ENCODE measurements around the gene HYDIN. TPM values are rescaled to one million over a fixed set of nuclear protein-coding genes. Genes with fewer than 3 reads are reported as not detected.

Gene HYDIN
- total and polyA plus RNA-seq, 7 donors = under 0.01 to 7.5 (median 1.6) TPM; not detected in 1

DNA sequence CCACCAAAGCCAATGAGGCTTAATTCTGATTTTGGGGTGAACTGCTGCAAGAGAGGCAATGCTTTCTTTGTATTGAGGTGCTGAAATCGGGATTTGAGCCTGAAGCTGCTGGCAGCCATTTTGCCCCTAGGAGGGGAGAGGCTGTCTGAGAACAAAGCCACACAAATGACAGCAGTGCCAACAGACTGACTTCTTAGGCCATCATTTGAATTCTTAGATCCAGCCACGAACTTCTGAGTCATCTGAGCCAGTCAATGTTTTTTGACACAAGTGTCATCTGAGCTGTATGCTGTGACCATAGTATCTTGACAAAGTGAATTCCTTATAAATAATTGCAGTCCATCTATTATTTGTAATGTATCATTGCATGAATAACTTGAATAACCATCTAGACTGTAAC lies 29.0 kb downstream of the HYDIN start:
- WGBS, 2 donors = 40 to 42% methylated on average over 2 of the region's 2 CpGs
- intact Hi-C loops (cut with DNase I) = no loop called here
- DNase-seq = no peak

DNA sequence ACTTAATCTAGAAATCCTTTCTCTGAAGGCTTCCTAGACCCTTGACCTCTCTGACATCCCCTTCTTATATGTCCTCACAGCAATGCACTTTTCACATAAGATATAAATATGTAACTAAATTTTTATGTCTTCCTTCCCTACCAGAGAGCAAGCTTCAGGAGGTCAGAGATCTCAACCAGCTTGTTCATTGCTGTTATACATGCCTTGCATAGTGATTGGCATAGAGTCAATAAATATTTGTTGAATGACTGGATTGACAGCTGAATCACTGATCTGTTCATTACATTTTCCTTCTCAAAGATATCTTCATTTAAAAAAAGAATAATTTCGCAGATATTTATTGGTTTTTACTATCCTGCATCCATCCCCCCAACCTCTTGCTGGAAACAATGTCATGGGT lies 29.5 kb downstream of the HYDIN start:
- WGBS, 2 donors = 79 to 89% methylated on average over 1 of the region's 1 CpG
- Histone ChIP-seq H3K27ac (no peak overlapping the region), H3K27me3 (no peaks in the 10 kb centered on the region), H3K4me3 (no peak overlapping the region), H3K9me3 (peaks cover 0 to 10% (median 0%) of the 10 kb centered on the region in 4 donors), H3K4me1 (no peaks in the 10 kb centered on the region), H3K36me3 (no peaks in the 10 kb centered on the region)
- intact Hi-C loops (cut with DNase I) = no loop called here
- no peak for DNase-seq
- TF ChIP-seq POLR2A (IDR thresholded peaks at IDR 0.05) = no peak
- no peak for TF ChIP-seq POLR2AphosphoS5 (IDR thresholded peaks at IDR 0.05)
- TF ChIP-seq, protein P1, sequence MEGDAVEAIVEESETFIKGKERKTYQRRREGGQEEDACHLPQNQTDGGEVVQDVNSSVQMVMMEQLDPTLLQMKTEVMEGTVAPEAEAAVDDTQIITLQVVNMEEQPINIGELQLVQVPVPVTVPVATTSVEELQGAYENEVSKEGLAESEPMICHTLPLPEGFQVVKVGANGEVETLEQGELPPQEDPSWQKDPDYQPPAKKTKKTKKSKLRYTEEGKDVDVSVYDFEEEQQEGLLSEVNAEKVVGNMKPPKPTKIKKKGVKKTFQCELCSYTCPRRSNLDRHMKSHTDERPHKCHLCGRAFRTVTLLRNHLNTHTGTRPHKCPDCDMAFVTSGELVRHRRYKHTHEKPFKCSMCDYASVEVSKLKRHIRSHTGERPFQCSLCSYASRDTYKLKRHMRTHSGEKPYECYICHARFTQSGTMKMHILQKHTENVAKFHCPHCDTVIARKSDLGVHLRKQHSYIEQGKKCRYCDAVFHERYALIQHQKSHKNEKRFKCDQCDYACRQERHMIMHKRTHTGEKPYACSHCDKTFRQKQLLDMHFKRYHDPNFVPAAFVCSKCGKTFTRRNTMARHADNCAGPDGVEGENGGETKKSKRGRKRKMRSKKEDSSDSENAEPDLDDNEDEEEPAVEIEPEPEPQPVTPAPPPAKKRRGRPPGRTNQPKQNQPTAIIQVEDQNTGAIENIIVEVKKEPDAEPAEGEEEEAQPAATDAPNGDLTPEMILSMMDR (IDR thresholded peaks at IDR 0.05) = no peak
- no peak for TF ChIP-seq EP300 (IDR thresholded peaks at IDR 0.05)

More for the DNA sequence above, 29.0 kb downstream of the HYDIN start:
- Histone ChIP-seq H3K4me1 (no peaks in the 10 kb centered on the region), H3K4me3 (no peak overlapping the region), H3K9me3 (peaks cover 0 to 10% (median 0%) of the 10 kb centered on the region in 4 donors), H3K27ac (no peak overlapping the region), H3K36me3 (no peaks in the 10 kb centered on the region), H3K27me3 (no peaks in the 10 kb centered on the region)
- TF ChIP-seq POLR2AphosphoS5 (IDR thresholded peaks at IDR 0.05) = no peak
- TF ChIP-seq, protein P1 (IDR thresholded peaks at IDR 0.05) = no peak
- no peak for TF ChIP-seq POLR2A (IDR thresholded peaks at IDR 0.05)
- TF ChIP-seq EP300 (IDR thresholded peaks at IDR 0.05) = no peak

DNA sequence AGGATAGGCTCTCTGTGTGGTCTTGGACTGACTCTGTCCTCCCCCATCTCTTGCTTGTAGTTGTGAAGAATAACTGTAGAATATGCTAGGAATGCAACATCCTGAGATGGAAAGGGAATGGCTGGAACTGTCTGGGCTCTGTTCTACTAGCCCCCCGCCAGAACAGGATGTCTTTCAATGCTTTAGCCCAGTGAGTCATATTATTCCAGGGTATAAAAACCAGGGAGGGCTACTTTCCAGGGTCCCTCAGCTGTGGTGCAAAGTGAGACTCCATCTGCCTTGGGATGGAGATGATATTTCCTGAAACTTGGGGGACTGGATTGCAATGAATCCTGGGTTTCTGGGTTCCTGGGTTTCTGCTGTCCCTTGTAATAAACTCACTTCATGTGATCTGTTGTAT lies 32.1 kb downstream of the HYDIN start:
- WGBS, 2 donors = 83 to 84% methylated on average over 1 of the region's 1 CpG

DNA sequence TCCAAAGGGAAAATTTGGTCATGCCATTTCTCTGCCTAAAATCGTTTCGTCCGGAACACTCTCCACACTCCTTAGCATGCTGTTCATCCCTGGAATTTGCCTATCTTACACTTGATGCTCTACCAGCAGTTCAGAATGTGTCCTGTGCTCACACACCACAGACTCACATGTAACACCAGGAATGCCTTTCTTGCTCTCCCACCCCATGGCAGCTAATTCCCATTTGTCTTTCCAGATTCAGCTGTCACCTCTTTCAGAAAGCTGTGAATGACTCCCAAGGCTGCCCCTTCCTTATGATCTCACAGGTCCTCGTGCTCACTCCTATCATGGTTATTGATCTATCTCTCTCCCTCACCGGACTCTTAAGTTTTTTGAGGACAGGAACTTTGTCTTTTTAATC lies 38.1 kb downstream of the HYDIN start:
- DNase-seq = no peak
- Histone ChIP-seq H3K27me3 (no peaks in the 10 kb centered on the region), H3K9me3 (no peaks in the 10 kb centered on the region), H3K4me1 (no peaks in the 10 kb centered on the region), H3K4me3 (no peak overlapping the region), H3K36me3 (no peaks in the 10 kb centered on the region), H3K27ac (no peak overlapping the region)
- 78 to 84% methylated on average over 5 of the region's 5 CpGs for WGBS, 2 donors
- TF ChIP-seq POLR2AphosphoS5 (IDR thresholded peaks at IDR 0.05) = no peak
- intact Hi-C loops (cut with DNase I) = no loop called here

More for the DNA sequence above, 32.1 kb downstream of the HYDIN start:
- DNase-seq = no peak
- Histone ChIP-seq H3K4me1 (no peaks in the 10 kb centered on the region), H3K9me3 (peaks cover 0 to 8% (median 0%) of the 10 kb centered on the region in 4 donors), H3K36me3 (no peaks in the 10 kb centered on the region), H3K27ac (no peak overlapping the region), H3K4me3 (no peak overlapping the region), H3K27me3 (no peaks in the 10 kb centered on the region)
- intact Hi-C loops (cut with DNase I) = no loop called here
- TF ChIP-seq, protein P1 (IDR thresholded peaks at IDR 0.05) = no peak
- TF ChIP-seq POLR2A (IDR thresholded peaks at IDR 0.05) = no peak
- no peak for TF ChIP-seq EP300 (IDR thresholded peaks at IDR 0.05)
- TF ChIP-seq POLR2AphosphoS5 (IDR thresholded peaks at IDR 0.05) = no peak

DNA sequence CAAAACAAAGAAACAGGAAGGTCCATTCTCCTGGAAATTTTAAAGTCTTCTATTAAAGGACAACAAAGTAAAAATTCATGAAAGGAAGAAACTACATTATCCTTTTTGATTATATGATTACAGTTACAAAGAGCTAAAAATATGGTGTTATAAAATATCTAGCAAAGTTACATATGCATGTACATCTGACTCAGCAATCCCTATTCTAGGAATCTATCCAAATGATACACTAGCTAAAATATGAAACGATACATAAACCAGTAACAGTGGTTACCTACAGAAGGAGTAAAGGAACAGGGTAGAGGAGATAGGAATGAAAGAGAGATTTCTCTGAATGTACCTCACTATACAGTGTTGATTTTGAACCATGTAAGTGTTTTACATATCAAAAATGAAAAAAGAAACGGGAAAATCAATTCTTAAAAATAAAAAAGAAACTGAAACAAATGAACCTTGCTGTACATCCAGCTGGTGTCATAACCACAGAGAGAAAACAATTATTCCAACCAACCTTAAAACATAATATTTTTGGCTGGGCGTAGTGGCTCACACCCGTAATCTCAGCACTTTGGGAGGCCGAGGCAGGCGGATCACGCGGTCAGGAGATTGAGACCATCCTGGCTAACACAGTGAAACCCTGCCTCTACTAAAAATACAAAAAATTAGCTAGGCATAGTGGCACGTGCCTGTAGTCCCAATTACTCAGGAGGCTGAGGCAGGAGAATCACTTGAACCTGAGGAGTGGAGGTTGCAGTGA lies 41.4 kb downstream of the HYDIN start:
- intact Hi-C loops (cut with DNase I) = no loop called here
- Histone ChIP-seq H3K4me3 (no peak overlapping the region), H3K9me3 (no peaks in the 10 kb centered on the region), H3K4me1 (no peaks in the 10 kb centered on the region), H3K36me3 (no peaks in the 10 kb centered on the region), H3K27me3 (no peaks in the 10 kb centered on the region), H3K27ac (no peak overlapping the region)
- no peak for DNase-seq
- TF ChIP-seq POLR2A (IDR thresholded peaks at IDR 0.05) = no peak
- no peak for TF ChIP-seq POLR2AphosphoS5 (IDR thresholded peaks at IDR 0.05)
- TF ChIP-seq, protein P1 (IDR thresholded peaks at IDR 0.05) = no peak
- no peak for TF ChIP-seq EP300 (IDR thresholded peaks at IDR 0.05)
- WGBS, 2 donors = 83 to 90% methylated on average over 9 of the region's 9 CpGs

Measured in sigmoid colon (tissue), 7 donors.